ENCODE measurements around the gene ASB3. TPM values are rescaled to one million over a fixed set of nuclear protein-coding genes. Genes with fewer than 3 reads are reported as not detected.
"Not testable (repeated sequence)": the region's sequence is repeated elsewhere in the genome, so short reads cannot be mapped to it uniquely, and the experiment has no call there.

The ASB3 gene
- total RNA-seq, result 30.7 and 38.4 TPM in 2 replicates
- 23.3 TPM for total RNA-seq (2013)
- 11.8 and 15.9 TPM in 2 replicates for polyA plus RNA-seq
- 22.4 and 24.1 TPM in 2 replicates for polyA minus RNA-seq

- Histone ChIP-seq H3K4me2 (replicated peaks; ENCODE audit: low read depth, low read length, poor library complexity, severe bottlenecking) (peak within 1 kb of the TSS; percentile 82), H3K4me3 (ENCODE audit: control extremely low read depth in 1 of 5, extremely low read depth in 1 of 5, insufficient read depth in 1 of 5, low read depth in 2 of 5, low read length in 4 of 5) (peak within 1 kb of the TSS; percentile 77 to 98 (median 93)), H2AFZ (ENCODE audit: insufficient read depth, low read depth, low read length, poor library complexity, severe bottlenecking) (peak within 1 kb of the TSS; percentile 88), H3K9ac (ENCODE audit: low read length) (peak within 1 kb of the TSS; percentile 88), H3K27ac (ENCODE audit: low read length in 2 of 2) (peak within 1 kb of the TSS; percentile 80 to 88), H3K4me1 (ENCODE audit: control insufficient read depth in 2 of 2, insufficient read depth in 2 of 2, low read length in 2 of 2) (peaks cover 29 to 33% of the 10 kb centered on the region in 2 donors), H3K36me3 (replicated peaks in 1 of 2; ENCODE audit: control extremely low read depth in 1 of 2, control insufficient read depth in 1 of 2, extremely low read depth in 1 of 2, insufficient read depth in 2 of 2, low read length in 1 of 2) (peaks cover 0 to 2% of the 10 kb centered on the region in 2 experiments), H3K9me3 (ENCODE audit: control extremely low read depth in 1 of 3, control insufficient read depth in 2 of 3, insufficient read depth in 1 of 3, low read length in 2 of 3) (no peaks in the 10 kb centered on the region), H4K20me1 (ENCODE audit: control insufficient read depth, insufficient read depth, low read length, poor library complexity, severe bottlenecking) (peaks cover 5% of the 10 kb centered on the region), H3K79me2 (ENCODE audit: control insufficient read depth, insufficient read depth, low read length) (peaks cover 97% of the 10 kb centered on the region), H3K27me3 (replicated peaks in 1 of 4; ENCODE audit: control extremely low read depth in 1 of 4, control insufficient read depth in 3 of 4, insufficient read depth in 4 of 4, low read length in 3 of 4) (no peaks in the 10 kb centered on the region)
- Mint-ChIP-seq H3K27me3 (no peaks in the 10 kb centered on the region), H3K9me3 (ENCODE audit: insufficient read depth) (no peaks in the 10 kb centered on the region), H3K27ac (peak within 1 kb of the TSS; percentile 92), H3K4me3 (peak within 1 kb of the TSS; percentile 98), H3K4me1 (peaks cover 57% of the 10 kb centered on the region)
- intact Hi-C loops (cut with micrococcal nuclease), result loop anchor here (1.0 to 10.0 kb wide), 7 partner anchors 20 to 1831 kb away; partner anchors contain the start of genes ACYP2, CHAC2, EML6 and PSME4
- under 1% methylated on average over 68 of the region's 77 CpGs for WGBS (ENCODE audit: insufficient coverage)
- DNase-seq (peak; percentile 92), ATAC-seq (ENCODE audit: low read depth) (peak; percentile 92)
- CTCF ChIA-PET, result interaction anchor here (1.3 to 2.3 kb wide), 3 partner anchors 13 to 19 kb away, joined by 3 to 16 read pairs (median 4); partner anchors contain the start of gene CHAC2
- POLR2A ChIA-PET, result interaction anchor here (1.9 kb wide), 1 partner anchor 19 kb away, joined by 17 read pairs; the partner anchor contains the start of gene CHAC2
- TF ChIP-seq, protein P1, sequence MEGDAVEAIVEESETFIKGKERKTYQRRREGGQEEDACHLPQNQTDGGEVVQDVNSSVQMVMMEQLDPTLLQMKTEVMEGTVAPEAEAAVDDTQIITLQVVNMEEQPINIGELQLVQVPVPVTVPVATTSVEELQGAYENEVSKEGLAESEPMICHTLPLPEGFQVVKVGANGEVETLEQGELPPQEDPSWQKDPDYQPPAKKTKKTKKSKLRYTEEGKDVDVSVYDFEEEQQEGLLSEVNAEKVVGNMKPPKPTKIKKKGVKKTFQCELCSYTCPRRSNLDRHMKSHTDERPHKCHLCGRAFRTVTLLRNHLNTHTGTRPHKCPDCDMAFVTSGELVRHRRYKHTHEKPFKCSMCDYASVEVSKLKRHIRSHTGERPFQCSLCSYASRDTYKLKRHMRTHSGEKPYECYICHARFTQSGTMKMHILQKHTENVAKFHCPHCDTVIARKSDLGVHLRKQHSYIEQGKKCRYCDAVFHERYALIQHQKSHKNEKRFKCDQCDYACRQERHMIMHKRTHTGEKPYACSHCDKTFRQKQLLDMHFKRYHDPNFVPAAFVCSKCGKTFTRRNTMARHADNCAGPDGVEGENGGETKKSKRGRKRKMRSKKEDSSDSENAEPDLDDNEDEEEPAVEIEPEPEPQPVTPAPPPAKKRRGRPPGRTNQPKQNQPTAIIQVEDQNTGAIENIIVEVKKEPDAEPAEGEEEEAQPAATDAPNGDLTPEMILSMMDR (IDR thresholded peaks at IDR 0.05), result no peak
- TF ChIP-seq EZH2 (IDR thresholded peaks at IDR 0.05; ENCODE audit: borderline replicate concordance, insufficient read depth, low read depth, low read length, poor library complexity, severe bottlenecking), result no peak
These were observed at the start of gene ASB3, which contains the start of gene ERLEC1 for GRCh38 chr2:53786705-53787613. TSS of gene ASB3 (minus strand) at chr2:53786953. CDS start at chr2:53765572, 21,381 bp downstream. TSS of gene ERLEC1 (plus strand) at chr2:53787044. CDS start at chr2:53787211, 167 bp downstream.

DNA sequence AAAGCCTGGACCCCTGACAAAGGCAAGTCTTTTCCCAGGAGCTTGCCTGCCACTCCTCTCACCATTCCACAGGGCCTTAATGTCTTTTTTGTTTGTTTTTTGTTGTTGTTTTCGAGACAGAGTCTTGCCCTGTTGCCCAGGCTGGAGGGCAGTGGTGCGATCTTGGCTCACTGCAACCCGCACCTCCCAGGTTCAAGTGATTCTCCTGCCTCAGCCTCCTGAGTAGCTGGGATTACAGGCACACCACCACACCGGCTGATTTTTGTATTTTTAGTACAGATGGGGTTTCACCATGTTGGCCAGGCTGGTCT is 43.2 kb upstream of the ASB3 start:
- CTCF ChIA-PET; H4K20me1 ChIP-seq (ENCODE audit: control insufficient read depth, insufficient read depth, low read length, poor library complexity, severe bottlenecking): not testable (repeated sequence)

More for the DNA sequence above, 43.2 kb upstream of the ASB3 start:
- H3K4me3 Mint-ChIP-seq; H2AFZ ChIP-seq (ENCODE audit: insufficient read depth, low read depth, low read length, poor library complexity, severe bottlenecking); DNase-seq; H3K27me3 ChIP-seq (replicated peaks in 1 of 4; ENCODE audit: control extremely low read depth in 1 of 4, control insufficient read depth in 3 of 4, insufficient read depth in 4 of 4, low read length in 3 of 4); H3K27me3 Mint-ChIP-seq; H3K9ac ChIP-seq (ENCODE audit: low read length); H3K9me3 ChIP-seq (ENCODE audit: control extremely low read depth in 1 of 3, control insufficient read depth in 2 of 3, insufficient read depth in 1 of 3, low read length in 2 of 3); H3K36me3 ChIP-seq (replicated peaks in 1 of 2; ENCODE audit: control extremely low read depth in 1 of 2, control insufficient read depth in 1 of 2, extremely low read depth in 1 of 2, insufficient read depth in 2 of 2, low read length in 1 of 2); ATAC-seq (ENCODE audit: low read depth); POLR2A ChIA-PET; H3K79me2 ChIP-seq (ENCODE audit: control insufficient read depth, insufficient read depth, low read length); H3K4me1 ChIP-seq (ENCODE audit: control insufficient read depth in 2 of 2, insufficient read depth in 2 of 2, low read length in 2 of 2); intact Hi-C loops (cut with micrococcal nuclease); H3K27ac Mint-ChIP-seq; H3K4me3 ChIP-seq (ENCODE audit: control extremely low read depth in 1 of 5, extremely low read depth in 1 of 5, insufficient read depth in 1 of 5, low read depth in 2 of 5, low read length in 4 of 5); H3K27ac ChIP-seq (ENCODE audit: low read length in 2 of 2); H3K4me2 ChIP-seq (replicated peaks; ENCODE audit: low read depth, low read length, poor library complexity, severe bottlenecking); H3K9me3 Mint-ChIP-seq (ENCODE audit: insufficient read depth); H3K4me1 Mint-ChIP-seq: not testable (repeated sequence)
- WGBS (ENCODE audit: insufficient coverage), result 100% methylated on average over 2 of the region's 4 CpGs

Data from B cell (primary cell).